GM18909 (cell line): ENCODE results near the gene SPATA17.

Experiments
- ATAC-seq: cut with Tn5 transposase; IDR thresholded peaks from one replicate; pipeline ENCODE4 v1.9.1; 2021; ENCODE audit warnings: mild to moderate bottlenecking; ENCODE audit not compliant: unreplicated experiment, poor library complexity

SPATA17 gene

DNA sequence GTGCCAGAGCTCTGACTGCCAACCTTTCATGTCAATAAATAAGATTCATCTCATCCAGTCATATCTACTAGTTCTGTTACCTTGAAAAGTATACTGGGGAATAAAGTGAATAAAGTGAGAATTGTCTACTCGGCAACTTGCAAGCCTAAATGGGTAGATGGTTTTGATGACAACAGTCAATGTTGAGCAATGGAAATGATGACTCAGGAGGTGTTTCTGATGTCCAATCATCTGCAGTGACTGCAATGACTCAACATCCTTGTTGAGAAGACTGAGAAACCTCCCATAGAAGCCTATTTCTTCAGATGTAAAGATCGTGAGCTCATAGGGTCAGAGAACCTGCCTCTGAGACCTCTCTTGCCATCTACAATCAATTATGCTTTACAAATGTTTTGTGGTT lies 276.4 kb downstream of the SPATA17 start:
- ATAC-seq = no peak

DNA sequence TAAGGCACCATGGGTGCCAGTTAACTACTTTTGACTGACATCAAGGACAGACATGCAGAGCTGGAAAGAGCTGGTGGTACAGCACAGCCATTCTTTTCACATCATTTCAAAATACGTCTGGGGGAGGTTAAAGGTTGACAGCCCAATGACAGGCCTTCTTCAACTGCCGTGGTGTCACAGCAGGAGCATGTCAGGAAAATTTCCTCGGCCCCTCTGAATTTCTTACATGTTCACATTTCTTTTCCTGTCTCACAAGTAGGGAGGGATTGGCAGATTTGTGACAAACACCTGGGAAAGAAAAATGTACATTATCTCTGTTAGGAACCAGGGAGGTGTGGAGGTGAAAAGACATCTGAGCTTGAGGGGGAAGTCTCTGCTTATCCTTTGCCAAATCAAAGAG lies 279.1 kb downstream of the SPATA17 start:
- ATAC-seq = no peak

DNA sequence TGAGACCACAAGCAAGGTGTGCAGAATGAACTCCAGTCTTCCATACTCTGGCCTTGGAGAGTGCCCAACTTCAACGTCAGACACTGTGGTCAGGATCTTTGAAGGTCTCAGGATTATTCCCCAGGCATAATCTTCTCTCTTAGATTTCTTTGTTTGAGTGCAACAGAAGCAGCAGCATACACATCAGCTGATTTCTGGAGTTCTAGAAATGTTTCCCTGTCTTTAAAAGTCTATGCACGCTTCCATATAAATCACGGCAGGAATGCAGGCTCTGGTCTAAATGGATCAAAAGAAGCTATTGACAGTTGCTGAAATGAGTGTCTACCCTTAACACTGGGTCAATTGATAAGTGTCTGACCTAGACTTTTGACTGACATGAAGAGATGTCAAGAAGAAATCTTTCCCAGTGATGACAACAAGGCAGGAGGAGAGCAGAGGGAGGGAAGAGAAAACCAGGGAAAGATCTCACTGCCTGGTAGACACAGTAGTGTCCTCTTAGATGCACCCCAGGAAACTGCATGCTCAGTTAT lies 279.7 kb downstream of the SPATA17 start:
- no peak for ATAC-seq

DNA sequence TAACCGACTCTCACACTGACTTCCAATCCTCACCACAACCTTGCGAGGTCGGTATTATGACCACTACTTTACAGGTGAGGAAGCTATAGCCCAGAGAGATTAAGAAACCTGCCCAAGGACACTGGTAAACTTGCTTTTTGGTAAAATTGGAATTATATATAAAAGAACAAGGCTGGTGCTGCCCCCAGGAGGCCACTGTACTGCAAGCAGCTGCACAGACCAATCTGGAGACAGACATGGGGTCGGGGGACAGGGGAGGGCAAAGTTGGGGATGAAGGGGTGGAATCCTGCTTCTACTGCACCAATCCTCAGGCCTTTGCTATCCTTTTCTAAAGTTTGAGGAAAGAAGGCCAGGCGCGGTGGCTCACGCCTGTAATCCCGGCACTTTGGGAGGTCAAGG lies 280.8 kb downstream of the SPATA17 start:
- ATAC-seq = no peak

- ATAC-seq = no peak
These were observed 286.2 kb downstream of the SPATA17 start for GRCh38 chr1:217917281-217917887.

DNA sequence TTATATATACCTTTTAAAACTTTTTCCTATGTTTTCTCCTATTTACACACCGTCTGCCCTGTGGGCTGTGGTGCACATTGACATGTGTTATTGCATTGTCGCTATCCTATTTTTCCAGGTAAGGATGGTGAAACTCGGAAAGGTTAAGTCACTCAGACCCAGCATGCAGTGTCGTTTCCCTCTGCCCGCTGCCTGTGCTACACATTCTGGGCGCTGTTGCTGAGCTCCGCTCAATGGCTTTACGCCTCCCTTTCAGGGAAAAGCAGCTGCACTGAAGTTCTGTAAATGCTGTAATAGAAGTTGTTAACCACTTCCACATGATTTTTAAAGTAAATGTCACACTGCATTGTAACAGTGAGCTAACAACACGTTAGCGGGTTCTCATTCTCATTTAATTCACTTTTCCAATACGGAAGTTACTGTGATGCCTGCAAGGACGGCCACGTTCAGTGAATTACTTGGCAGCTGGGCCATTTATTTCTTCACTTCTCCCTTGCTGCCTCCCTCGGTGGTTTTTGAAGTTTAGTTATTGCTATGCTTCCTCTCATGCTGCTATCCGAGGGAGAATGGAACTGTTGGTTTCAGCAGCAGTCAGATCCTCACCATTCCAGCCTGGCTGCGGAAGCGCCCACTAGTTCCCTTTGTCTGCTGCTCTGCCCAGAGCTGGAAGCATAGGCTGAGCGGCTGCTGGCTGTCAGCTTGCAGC lies 288.7 kb downstream of the SPATA17 start:
- ATAC-seq = no peak
